Lower leg skin (tissue), 4 donors: ENCODE measurements around the gene POMT2. TPM values are rescaled to one million over a fixed set of nuclear protein-coding genes. Genes with fewer than 3 reads are reported as not detected.

Source experiments
- DNase-seq, 2 donors: peaks; one replicate each; pipeline ENCODE4 v3.0.0-alpha.2; 2019; ENCODE audit warnings: low spot score in 2 of 2
- H3K4me3 ChIP-seq: fragments of 200-600 bp; sonication (generic); 2 replicates; pipeline ENCODE4 v1.5.1; 2017; ENCODE audit warnings: mild to moderate bottlenecking, low read depth; ENCODE audit not compliant: poor library complexity, severe bottlenecking
- POLR2A ChIP-seq, 2 donors: fragments of 450-650 bp; IDR thresholded peaks; one replicate each; pipeline ENCODE4 v1.6.1; 2016 to 2017; ENCODE audit warnings: antibody characterized with exemption in 2 of 2, mild to moderate bottlenecking in 1 of 2, moderate library complexity in 1 of 2
- WGBS, 2 donors: methylation state at CpG; one replicate each; pipeline ENCODE4 v1.1.5; 2018; 5-methylcytosine and 5-hydroxymethylcytosine counted together
- intact Hi-C: fragments of 100-400 bp; cut with DNase I; formaldehyde crosslinking; loops from one replicate; pipeline ENCODE4 v1.15.0; 2023; ENCODE audit warnings: low total_unique reads
- total RNA-seq, 4 donors: library from RNA; depleted of rRNA; stranded (reverse); fragments of >200 nt; gene quantifications; one replicate each; pipeline ENCODE4 v1.1.0, GENCODE V29; 2016
- TF ChIP-seq, protein P1 (sequence below), 3 donors: fragments of 450-650 bp; IDR thresholded peaks; one replicate each; pipeline ENCODE4 v1.5.1; 2016; ENCODE audit warnings: antibody characterized with exemption in 3 of 3, mild to moderate bottlenecking in 3 of 3, moderate library complexity in 2 of 3

POMT2 gene
- total RNA-seq, 4 donors from 2014 or later, result 9.1 to 23.0 (median 15.9) TPM

DNA sequence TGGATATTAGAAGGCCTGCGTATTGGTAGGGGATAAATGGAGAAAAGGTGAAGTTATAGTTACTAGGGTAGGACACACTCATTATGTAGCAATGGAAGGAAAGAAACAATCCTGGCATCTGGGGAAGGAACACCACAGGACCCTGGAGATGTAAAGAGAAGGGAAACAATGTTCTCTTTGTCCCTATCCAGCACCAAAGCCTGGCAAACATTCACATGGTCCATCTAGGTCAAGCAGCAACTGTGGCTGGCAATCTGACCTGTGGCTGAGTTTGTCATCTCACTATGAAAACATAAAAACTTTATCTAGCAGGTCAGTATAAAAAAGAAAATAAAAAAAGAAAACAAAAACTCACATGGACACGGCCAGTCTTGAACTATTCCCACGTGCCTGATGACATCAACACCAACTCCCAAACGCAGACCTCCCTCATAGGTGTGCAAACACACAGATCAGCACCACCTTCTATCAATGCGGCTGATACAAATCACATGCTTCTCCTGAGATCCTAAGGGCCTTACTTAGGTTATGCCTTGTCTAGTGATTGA is 2.6 kb downstream of the POMT2 start:
- peak in 1 of 2 donors; percentile 21 for DNase-seq
- 76 to 80% methylated on average over 5 of the region's 5 CpGs for WGBS, 2 donors
- no peak for TF ChIP-seq POLR2A (IDR thresholded peaks at IDR 0.05)
- TF ChIP-seq, protein P1, sequence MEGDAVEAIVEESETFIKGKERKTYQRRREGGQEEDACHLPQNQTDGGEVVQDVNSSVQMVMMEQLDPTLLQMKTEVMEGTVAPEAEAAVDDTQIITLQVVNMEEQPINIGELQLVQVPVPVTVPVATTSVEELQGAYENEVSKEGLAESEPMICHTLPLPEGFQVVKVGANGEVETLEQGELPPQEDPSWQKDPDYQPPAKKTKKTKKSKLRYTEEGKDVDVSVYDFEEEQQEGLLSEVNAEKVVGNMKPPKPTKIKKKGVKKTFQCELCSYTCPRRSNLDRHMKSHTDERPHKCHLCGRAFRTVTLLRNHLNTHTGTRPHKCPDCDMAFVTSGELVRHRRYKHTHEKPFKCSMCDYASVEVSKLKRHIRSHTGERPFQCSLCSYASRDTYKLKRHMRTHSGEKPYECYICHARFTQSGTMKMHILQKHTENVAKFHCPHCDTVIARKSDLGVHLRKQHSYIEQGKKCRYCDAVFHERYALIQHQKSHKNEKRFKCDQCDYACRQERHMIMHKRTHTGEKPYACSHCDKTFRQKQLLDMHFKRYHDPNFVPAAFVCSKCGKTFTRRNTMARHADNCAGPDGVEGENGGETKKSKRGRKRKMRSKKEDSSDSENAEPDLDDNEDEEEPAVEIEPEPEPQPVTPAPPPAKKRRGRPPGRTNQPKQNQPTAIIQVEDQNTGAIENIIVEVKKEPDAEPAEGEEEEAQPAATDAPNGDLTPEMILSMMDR (IDR thresholded peaks at IDR 0.05), result no peak
- no peak overlapping the region for H3K4me3 ChIP-seq
- intact Hi-C loops, result no loop called here

DNA sequence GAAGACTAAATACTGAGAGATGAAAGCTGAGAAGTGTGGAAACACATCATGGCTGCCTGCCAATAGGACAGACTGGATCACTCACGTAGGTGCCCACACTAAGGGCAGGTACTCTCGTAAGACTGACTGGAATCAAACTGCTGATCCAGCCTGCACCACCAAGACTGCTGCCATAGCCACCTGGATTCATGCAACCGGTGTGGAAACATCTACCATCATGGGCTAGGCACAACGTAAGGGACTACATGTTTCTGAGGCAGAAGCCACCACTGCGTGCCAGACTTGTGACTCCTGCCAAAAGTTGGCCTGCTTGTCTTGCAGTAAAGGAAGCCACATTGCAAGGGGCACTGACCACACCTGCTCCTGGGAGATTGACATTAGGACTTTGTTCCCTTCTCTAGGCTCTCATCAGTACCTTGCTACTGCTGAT is 3.8 kb downstream of the POMT2 start:
- WGBS, 2 donors, result 46 to 67% methylated on average over 5 of the region's 5 CpGs
- DNase-seq, result peak in 1 of 2 donors; percentile 83
- H3K4me3 ChIP-seq, result no peak overlapping the region
- intact Hi-C loops, result no loop called here
- TF ChIP-seq, protein P1 (IDR thresholded peaks at IDR 0.05), result no peak
- TF ChIP-seq POLR2A (IDR thresholded peaks at IDR 0.05), result no peak

DNA sequence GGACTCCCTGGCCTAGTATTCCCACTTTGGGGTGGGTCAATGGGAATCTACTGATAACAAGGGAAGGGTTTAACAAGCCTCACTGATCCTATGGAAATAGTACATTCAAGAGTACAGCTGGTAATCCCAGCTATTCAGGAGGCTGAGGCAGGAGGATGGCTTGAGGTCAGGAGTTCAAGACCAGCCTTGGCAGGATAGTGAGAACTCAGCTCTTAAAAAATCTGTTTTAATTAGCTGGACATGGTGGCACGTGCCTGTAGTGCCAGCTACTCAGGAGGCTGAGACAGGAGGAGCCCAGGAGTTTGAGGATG is 4.5 kb downstream of the POMT2 start:
- H3K4me3 ChIP-seq, result no peak overlapping the region
- peak in 1 of 2 donors; percentile 37 for DNase-seq
- WGBS, 2 donors, result 13 to 29% methylated on average over 1 of the region's 1 CpG
- no peak for TF ChIP-seq POLR2A (IDR thresholded peaks at IDR 0.05)
- TF ChIP-seq, protein P1 (IDR thresholded peaks at IDR 0.05), result no peak
- intact Hi-C loops, result no loop called here

DNA sequence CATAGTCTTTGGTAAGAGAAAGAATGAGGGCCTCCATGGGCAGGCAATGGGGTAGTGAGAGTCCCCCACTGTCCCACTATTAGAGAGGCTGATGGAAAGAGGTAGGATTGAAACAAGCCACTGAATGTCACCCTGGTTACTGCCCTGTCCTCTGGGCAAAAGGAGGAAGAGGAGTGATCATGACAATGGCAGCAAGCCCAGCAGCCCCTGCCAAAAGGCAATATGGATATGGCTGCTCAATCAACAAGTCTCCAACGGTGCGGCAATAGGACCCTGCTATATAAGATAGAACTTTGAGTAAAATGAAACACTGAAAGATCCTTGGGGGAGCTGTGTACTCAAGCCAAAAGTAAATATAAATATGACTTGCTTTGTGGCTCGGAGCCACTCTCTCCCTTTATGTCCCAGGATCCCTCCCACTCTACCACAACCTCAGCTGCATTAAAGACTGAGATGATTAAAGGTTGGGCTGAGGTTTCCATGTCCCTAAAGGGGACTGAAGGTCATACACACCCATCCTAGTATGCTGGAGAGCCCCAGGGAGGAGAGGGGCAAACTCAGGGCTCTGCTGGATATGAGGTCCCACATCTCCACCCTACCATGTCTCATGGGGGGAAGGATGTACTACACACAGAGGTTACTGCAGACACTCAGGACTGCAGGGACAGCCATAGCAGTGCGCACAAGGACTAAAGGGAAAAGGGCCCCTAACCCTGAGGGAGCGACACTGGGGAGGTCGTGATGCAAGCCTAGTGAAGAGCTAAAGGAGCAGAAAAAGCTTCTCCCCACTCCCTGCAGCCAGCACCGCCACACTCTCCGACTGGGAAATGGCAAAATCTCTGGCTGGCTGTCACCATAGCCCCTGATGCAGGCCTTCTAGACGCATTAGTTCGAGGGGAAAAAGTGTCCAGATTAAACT is 5.9 kb downstream of the POMT2 start:
- peak in 1 of 2 donors; percentile 76 for DNase-seq
- TF ChIP-seq POLR2A (IDR thresholded peaks at IDR 0.05), result no peak
- TF ChIP-seq, protein P1 (IDR thresholded peaks at IDR 0.05), result no peak
- intact Hi-C loops, result no loop called here
- H3K4me3 ChIP-seq, result no peak overlapping the region
- 57 to 59% methylated on average over 10 of the region's 10 CpGs for WGBS, 2 donors

DNA sequence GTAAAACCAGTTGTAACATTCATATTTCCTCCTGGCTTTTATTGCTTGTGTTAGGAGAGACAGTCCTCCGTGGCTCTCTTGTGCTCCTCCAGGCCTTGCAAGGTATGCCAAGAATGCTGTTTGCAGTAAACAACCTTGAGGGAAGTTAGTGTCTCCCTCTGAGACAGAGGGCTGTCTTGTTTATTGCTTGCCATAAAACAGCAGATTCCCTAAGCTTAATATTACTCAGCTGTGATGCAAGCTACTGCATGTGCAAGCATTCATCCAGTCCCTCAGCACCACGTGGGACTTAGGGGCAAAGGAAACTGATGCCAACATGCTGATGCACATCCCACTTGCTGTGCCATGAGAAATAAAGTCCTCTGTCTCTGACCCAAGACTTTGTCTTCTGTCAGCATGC is 6.6 kb downstream of the POMT2 start:
- TF ChIP-seq POLR2A (IDR thresholded peaks at IDR 0.05), result no peak
- TF ChIP-seq, protein P1 (IDR thresholded peaks at IDR 0.05), result no peak
- WGBS, 2 donors, result 7 to 18% methylated on average over 2 of the region's 2 CpGs
- intact Hi-C loops, result no loop called here
- peak; percentile 66 to 69 for DNase-seq
- no peak overlapping the region for H3K4me3 ChIP-seq
